Peyer's patch (tissue), 4 donors: ENCODE results near the gene RBPJ. TPM values are rescaled to one million over a fixed set of nuclear protein-coding genes. Genes with fewer than 3 reads are reported as not detected.
"Not testable (repeated sequence)": the region's sequence is repeated elsewhere in the genome, so short reads cannot be mapped to it uniquely, and the experiment has no call there.

Experiments
- DNase-seq, 3 donors: peaks; one replicate each; pipeline ENCODE4 v3.0.0-alpha.2; 2017 to 2019
- H3K27ac ChIP-seq, 4 donors: fragments of 200-600 bp; sonication (generic); one replicate each; pipeline ENCODE4 v1.5.1; 2016 to 2019
- H3K27me3 ChIP-seq, 2 donors: fragments of 200-600 bp; sonication (generic); one replicate each; pipeline ENCODE4 v1.5.1; 2019
- H3K36me3 ChIP-seq, 3 donors: fragments of 200-600 bp; sonication (generic); one replicate each; pipeline ENCODE4 v1.5.1; 2016 to 2019
- H3K4me1 ChIP-seq, 4 donors: fragments of 200-600 bp; sonication (generic); one replicate each; pipeline ENCODE4 v1.5.1; 2016 to 2019
- H3K4me3 ChIP-seq, 4 donors: fragments of 200-600 bp; sonication (generic); 1 replicate in 3 of 4; 2 replicates in 1 of 4; pipeline ENCODE4 v1.5.1; 2016 to 2019; ENCODE audit warnings: mild to moderate bottlenecking in 1 of 4
- H3K9me3 ChIP-seq, 4 donors: fragments of 200-600 bp; sonication (generic); one replicate each; pipeline ENCODE4 v1.5.1; 2016 to 2019; ENCODE audit warnings: mild to moderate bottlenecking in 1 of 4
- POLR2A ChIP-seq, 2 donors: fragments of 450-650 bp; IDR thresholded peaks; one replicate each; pipeline ENCODE4 v1.5.1; 2017; ENCODE audit warnings: antibody characterized with exemption in 2 of 2, mild to moderate bottlenecking in 2 of 2, moderate library complexity in 2 of 2
- total RNA-seq, 4 donors: library from RNA; depleted of rRNA; stranded (reverse); fragments of >200 nt; gene quantifications; one replicate each; pipeline ENCODE4 v1.1.0, GENCODE V29; 2016
- TF ChIP-seq, protein P1 (sequence below), 6 experiments: fragments of 450-650 bp in 4 of 6; fragments of 200-600 bp in 2 of 6; sonication (generic) in 1 of 6; IDR thresholded peaks; one replicate each; pipeline ENCODE4 v1.5.1; 2017 to 2019; ENCODE audit warnings: antibody characterized with exemption in 6 of 6, mild to moderate bottlenecking in 3 of 6, moderate library complexity in 1 of 6

The RBPJ gene
- total RNA-seq, 4 donors from 2014 or later = 27.6 to 105 (median 42.8) TPM

DNA sequence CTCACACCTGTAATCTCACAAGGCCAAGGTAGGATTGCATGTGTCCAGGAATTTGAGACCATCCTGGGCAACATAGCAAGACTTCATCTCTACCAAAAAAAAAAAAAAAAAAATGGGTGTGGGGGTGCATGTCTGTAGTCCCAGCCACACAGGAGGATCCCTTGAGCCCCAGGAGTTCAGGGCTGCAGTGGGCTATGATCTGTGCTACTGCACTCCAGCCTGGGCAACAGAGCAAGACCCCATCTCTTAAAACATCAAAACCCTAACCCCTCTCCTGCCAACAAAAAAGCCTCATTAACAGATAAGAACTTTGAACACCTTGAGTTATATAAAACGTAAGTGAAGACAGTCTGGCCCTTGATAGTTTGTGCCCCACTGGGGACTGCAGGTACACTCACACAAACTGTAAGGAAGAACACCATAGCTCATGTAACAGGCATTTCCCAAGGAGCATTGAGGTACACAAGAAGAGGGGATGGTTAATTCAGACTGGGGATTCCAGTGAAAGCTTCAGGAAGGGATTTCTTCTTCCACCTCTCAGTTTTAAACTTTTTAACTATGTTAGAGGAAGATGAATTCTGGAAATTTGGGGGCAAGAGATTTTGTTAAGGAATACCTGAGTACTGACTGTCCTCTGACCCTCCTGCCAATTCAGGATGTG is 34.7 kb downstream of the RBPJ start:
- Histone ChIP-seq H3K27ac (no peak overlapping the region), H3K36me3 (no peaks in the 10 kb centered on the region), H3K4me1 (peaks cover 0 to 13% (median 0%) of the 10 kb centered on the region in 4 donors), H3K4me3 (no peak overlapping the region), H3K27me3 (no peaks in the 10 kb centered on the region), H3K9me3 (no peaks in the 10 kb centered on the region)
- no peak for DNase-seq
- TF ChIP-seq, protein P1, sequence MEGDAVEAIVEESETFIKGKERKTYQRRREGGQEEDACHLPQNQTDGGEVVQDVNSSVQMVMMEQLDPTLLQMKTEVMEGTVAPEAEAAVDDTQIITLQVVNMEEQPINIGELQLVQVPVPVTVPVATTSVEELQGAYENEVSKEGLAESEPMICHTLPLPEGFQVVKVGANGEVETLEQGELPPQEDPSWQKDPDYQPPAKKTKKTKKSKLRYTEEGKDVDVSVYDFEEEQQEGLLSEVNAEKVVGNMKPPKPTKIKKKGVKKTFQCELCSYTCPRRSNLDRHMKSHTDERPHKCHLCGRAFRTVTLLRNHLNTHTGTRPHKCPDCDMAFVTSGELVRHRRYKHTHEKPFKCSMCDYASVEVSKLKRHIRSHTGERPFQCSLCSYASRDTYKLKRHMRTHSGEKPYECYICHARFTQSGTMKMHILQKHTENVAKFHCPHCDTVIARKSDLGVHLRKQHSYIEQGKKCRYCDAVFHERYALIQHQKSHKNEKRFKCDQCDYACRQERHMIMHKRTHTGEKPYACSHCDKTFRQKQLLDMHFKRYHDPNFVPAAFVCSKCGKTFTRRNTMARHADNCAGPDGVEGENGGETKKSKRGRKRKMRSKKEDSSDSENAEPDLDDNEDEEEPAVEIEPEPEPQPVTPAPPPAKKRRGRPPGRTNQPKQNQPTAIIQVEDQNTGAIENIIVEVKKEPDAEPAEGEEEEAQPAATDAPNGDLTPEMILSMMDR (IDR thresholded peaks at IDR 0.05) = no peak
- TF ChIP-seq POLR2A (IDR thresholded peaks at IDR 0.05) = no peak

DNA sequence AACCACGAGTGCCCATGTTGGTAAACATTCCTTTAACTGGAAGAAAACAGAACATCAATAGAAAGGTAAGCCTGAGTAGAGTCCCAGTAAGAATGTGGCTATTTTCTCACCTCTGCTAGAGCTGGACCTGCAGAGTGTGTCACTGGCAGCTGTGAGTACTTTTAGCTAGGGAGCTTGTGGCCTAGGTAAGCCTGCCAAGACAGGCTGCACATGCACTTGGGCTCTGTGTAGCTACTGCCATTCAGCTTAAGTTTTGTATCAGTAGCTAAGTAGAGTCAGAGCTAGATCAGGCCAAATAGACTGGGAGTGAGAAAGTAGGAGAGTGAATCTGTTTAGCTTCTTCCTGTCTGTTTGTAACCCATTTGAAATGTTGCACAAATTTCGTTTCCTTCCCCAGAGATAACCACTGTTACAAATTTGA is 35.3 kb downstream of the RBPJ start:
- no peak overlapping the region for H3K27ac ChIP-seq
- H3K9me3 ChIP-seq = no peaks in the 10 kb centered on the region
- no peak for DNase-seq
- no peaks in the 10 kb centered on the region for H3K27me3 ChIP-seq
- no peak overlapping the region for H3K4me3 ChIP-seq
- no peaks in the 10 kb centered on the region for H3K36me3 ChIP-seq
- peaks cover 0 to 13% (median 0%) of the 10 kb centered on the region in 4 donors for H3K4me1 ChIP-seq
- TF ChIP-seq POLR2A (IDR thresholded peaks at IDR 0.05) = no peak
- TF ChIP-seq, protein P1 (IDR thresholded peaks at IDR 0.05) = no peak

DNA sequence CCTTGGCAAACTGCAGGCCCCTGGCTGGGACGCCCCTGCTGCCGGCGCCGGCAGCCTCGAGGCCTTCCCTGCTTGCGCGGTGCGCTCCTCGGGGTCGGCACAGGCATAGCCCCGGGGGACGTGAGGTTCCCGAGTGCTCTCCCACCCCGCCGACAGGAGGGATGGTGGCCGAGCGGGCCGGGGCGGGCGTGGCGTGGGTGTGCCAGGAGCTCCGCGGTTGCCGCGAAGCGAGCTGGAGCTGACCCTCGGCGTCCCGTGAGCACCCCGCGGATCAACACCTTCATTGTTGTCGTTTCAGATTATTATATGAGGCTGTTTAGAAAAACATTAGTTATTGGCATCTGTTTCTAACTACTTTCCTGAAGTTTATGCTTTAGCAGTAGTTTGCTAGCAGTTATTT is 38.7 kb downstream of the RBPJ start:
- not testable (repeated sequence) for H3K36me3 ChIP-seq, H3K27ac ChIP-seq, H3K9me3 ChIP-seq, H3K4me3 ChIP-seq, H3K27me3 ChIP-seq, DNase-seq
- peaks cover 0 to 11% (median 0%) of the 10 kb centered on the region in 4 donors for H3K4me1 ChIP-seq

DNA sequence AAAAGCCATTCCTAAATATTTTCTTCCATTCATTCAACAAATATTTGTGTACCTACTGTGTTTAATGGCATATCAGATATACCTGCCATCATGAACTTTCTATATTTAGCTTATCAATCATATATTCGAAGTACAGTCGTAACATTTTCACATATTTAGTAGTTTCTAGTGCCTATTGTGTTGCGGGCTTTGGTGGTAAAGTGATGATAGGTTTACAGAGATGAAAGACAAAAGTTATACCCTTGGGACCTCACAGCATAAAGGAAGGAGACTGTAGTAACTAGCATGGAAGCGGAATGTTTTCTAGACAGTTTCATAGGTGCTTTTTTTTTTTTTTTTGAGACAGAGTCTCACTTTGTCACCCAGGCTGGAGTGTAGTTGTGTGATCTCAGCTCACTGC is 39.5 kb downstream of the RBPJ start:
- Histone ChIP-seq H3K9me3 (no peaks in the 10 kb centered on the region), H3K27ac (no peak overlapping the region), H3K36me3 (no peaks in the 10 kb centered on the region), H3K4me1 (peaks cover 0 to 7% (median 0%) of the 10 kb centered on the region in 4 donors), H3K4me3 (no peak overlapping the region), H3K27me3 (no peaks in the 10 kb centered on the region)
- no peak for DNase-seq
- no peak for TF ChIP-seq POLR2A (IDR thresholded peaks at IDR 0.05)
- TF ChIP-seq, protein P1 (IDR thresholded peaks at IDR 0.05) = no peak

DNA sequence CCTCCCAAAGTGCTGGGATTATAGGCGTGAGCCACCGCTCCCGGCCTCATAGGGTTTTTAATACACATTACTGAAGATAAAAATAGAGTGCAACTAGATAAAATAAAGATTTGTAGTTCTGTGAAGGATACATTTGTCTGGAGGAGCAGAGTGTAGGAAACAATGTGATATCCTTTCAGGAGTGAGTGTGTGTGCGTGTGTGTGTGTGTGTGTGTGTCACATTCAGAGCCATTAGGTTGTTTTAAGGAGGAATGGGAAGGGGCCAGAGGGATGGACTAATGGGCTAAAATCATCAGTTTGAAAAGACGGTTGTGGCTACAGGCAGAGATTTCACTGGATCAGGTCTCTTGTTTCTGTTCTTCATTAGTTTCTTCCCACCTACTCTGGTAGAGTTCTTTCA is 40.0 kb downstream of the RBPJ start:
- no peaks in the 10 kb centered on the region for H3K36me3 ChIP-seq
- H3K4me1 ChIP-seq = peaks cover 0 to 4% (median 0%) of the 10 kb centered on the region in 4 donors
- no peak for TF ChIP-seq POLR2A (IDR thresholded peaks at IDR 0.05)
- TF ChIP-seq, protein P1 (IDR thresholded peaks at IDR 0.05) = no peak
- no peak overlapping the region for H3K27ac ChIP-seq
- no peaks in the 10 kb centered on the region for H3K27me3 ChIP-seq
- H3K9me3 ChIP-seq = no peaks in the 10 kb centered on the region
- no peak for DNase-seq
- H3K4me3 ChIP-seq = no peak overlapping the region

DNA sequence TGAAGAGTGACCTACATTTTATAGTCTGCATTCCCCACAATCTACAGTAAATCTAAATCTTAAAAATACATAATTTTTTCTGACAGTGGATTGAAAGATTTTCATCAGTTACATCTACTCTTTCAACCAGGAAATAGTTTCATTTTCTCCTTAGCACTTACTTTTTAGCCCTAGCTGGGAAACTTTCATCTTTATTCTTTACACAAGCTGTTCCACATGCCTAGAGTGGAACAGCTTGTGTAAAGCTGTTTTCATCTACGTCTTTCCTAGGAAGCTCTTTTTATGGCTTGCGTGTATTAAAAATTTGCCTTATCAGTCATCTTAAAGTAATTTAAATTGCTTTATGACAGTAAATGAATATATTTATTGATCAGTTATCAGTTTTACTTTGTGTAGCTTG is 40.5 kb downstream of the RBPJ start:
- H3K4me1 ChIP-seq = no peaks in the 10 kb centered on the region
- no peaks in the 10 kb centered on the region for H3K9me3 ChIP-seq
- no peak overlapping the region for H3K27ac ChIP-seq
- DNase-seq = no peak
- no peaks in the 10 kb centered on the region for H3K36me3 ChIP-seq
- no peaks in the 10 kb centered on the region for H3K27me3 ChIP-seq
- H3K4me3 ChIP-seq = no peak overlapping the region
- TF ChIP-seq, protein P1 (IDR thresholded peaks at IDR 0.05) = no peak
- no peak for TF ChIP-seq POLR2A (IDR thresholded peaks at IDR 0.05)
